Ovary (tissue), 3 donors: Measurements from ENCODE around the gene ABCC4.

ENCODE experiments used
- POLR2A ChIP-seq: fragments of 450-650 bp; IDR thresholded peaks from one replicate; pipeline ENCODE4 v1.6.1; 2017; ENCODE audit warnings: antibody characterized with exemption, mild to moderate bottlenecking, moderate library complexity
- TF ChIP-seq, protein P1 (sequence below), 3 donors: fragments of 450-650 bp in 2 of 3; fragments of 200-600 bp in 1 of 3; IDR thresholded peaks; one replicate each; pipeline versions ENCODE4 v1.5.1 to v1.8.0; 2016 to 2022; ENCODE audit warnings: antibody characterized with exemption in 3 of 3, mild to moderate bottlenecking in 1 of 3
- donor health status: DM: no; HTN: no; CAD: no.

DNA sequence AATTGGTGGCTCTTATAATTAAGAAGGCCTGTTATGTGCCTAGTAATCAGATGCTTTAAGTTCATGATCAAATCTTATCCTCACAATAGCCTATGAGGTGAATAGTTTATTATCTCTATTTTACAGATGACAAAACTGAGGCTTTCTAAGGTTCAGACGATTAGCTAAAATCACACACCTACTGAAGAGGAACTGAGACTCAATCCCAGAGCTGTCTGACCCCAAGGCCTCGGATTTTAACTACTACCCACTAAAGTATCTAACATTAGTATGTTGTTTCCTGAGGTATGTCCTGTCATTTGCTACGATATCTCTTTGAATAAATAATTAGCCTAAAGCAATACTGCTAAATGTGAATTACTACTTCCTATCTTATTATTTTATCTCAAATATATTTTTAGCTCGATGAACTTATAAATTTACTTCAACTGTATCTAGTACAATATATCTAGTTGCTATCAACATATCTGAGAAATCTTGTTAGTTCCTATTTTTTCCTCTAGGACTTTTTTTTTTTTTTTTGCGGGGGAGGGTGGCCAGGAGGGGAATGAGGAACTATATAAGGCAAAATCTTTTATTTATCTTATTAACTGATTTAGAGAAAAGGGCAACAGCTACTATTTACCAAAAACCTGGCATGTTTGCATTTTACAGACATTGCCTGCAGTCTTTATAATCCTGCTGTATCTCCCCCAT lies 118.5 kb downstream of the ABCC4 start:
- TF ChIP-seq, protein P1, sequence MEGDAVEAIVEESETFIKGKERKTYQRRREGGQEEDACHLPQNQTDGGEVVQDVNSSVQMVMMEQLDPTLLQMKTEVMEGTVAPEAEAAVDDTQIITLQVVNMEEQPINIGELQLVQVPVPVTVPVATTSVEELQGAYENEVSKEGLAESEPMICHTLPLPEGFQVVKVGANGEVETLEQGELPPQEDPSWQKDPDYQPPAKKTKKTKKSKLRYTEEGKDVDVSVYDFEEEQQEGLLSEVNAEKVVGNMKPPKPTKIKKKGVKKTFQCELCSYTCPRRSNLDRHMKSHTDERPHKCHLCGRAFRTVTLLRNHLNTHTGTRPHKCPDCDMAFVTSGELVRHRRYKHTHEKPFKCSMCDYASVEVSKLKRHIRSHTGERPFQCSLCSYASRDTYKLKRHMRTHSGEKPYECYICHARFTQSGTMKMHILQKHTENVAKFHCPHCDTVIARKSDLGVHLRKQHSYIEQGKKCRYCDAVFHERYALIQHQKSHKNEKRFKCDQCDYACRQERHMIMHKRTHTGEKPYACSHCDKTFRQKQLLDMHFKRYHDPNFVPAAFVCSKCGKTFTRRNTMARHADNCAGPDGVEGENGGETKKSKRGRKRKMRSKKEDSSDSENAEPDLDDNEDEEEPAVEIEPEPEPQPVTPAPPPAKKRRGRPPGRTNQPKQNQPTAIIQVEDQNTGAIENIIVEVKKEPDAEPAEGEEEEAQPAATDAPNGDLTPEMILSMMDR (IDR thresholded peaks at IDR 0.05) = no peak
- TF ChIP-seq POLR2A = no peak
